HCT116 (cell line): ENCODE results near the gene CPA1. TPM values are rescaled to one million over a fixed set of nuclear protein-coding genes. Genes with fewer than 3 reads are reported as not detected.

Experiments used
- ATAC-seq: fragments of 200-7000 bp; cut with Tn5 transposase; 2 replicates; pipeline ENCODE4 v1.9.1; 2020; ENCODE audit warnings: mild to moderate bottlenecking, moderate library complexity
- BruUV-seq: library from RNA; stranded (reverse); fragments of 400-500 nt; replicated peaks from 2 replicates; lab custom pipeline; 2021; lab: Mats Ljungman, UMichigan
- CTCF ChIA-PET: fragments of 300-600 bp; sonication (Branson Sonifier 250); formaldehyde crosslinking; loops from one replicate; lab custom pipeline; 2021; ENCODE audit warnings: antibody characterized with exemption; lab: Charles Lee
- POLR2A ChIA-PET: fragments of 300-600, 350-600 bp; sonication (Branson Sonifier 250); formaldehyde crosslinking; loops from one replicate; lab custom pipeline; 2021; ENCODE audit warnings: antibody characterized with exemption; lab: Charles Lee
- RAD21 ChIA-PET, 2 experiments: fragments of 300-600 bp; sonication (Branson Sonifier 250); formaldehyde crosslinking; loops; one replicate each; lab custom pipeline; 2023; ENCODE audit warnings: low total read pairs in 2 of 2; ENCODE audit not compliant: uncharacterized antibody in 2 of 2, unreplicated experiment in 2 of 2, low non-redundant PET in 1 of 2; lab: Charles Lee
- DNase-seq: peaks from one replicate; pipeline ENCODE4 v3.0.0-alpha.2; 2010; ENCODE audit warnings: low read depth, low spot score
- H2AFZ ChIP-seq: fragments of 200-600 bp; shearing (Covaris generic), sonication (generic); 2 replicates; pipeline ENCODE4 v1.6.1; 2017; ENCODE audit warnings: low read depth, mixed run types, mixed read lengths, antibody characterized with exemption, low read length; ENCODE audit not compliant: poor library complexity, severe bottlenecking
- H3K27ac ChIP-seq: 2 replicates; pipeline ENCODE4 v1.5.1; 2012; ENCODE audit warnings: low read depth, low read length
- H3K27me3 ChIP-seq: fragments of 200-600 bp; sonication (generic); 2 replicates; pipeline ENCODE4 v1.6.1; 2016; ENCODE audit warnings: mixed run types, low read length, mixed read lengths; ENCODE audit not compliant: insufficient read depth
- H3K36me3 ChIP-seq, 2 experiments: fragments of 200-500 bp in 1 of 2; fragments of 200-600 bp in 1 of 2; sonication (Bioruptor generic) in 1 of 2; sonication (generic) in 1 of 2; 2 replicates each; pipeline versions ENCODE4 v1.5.1 to v1.6.1; 2014 to 2016; ENCODE audit warnings: low read length in 2 of 2, inconsistent platforms in 1 of 2, mixed read lengths in 1 of 2, mixed run types in 1 of 2; ENCODE audit not compliant: insufficient read depth in 2 of 2, control insufficient read depth in 1 of 2
- H3K4me1 ChIP-seq, 2 experiments: fragments of 200-600 bp in 1 of 2; sonication (generic) in 1 of 2; 2 replicates each; pipeline versions ENCODE4 v1.5.1 to v1.6.1; 2012 to 2017; ENCODE audit warnings: low read length in 2 of 2, inconsistent platforms in 1 of 2, mild to moderate bottlenecking in 1 of 2, mixed read lengths in 1 of 2, mixed run types in 1 of 2, moderate library complexity in 1 of 2; ENCODE audit not compliant: insufficient read depth in 2 of 2, control insufficient read depth in 1 of 2
- H3K4me2 ChIP-seq: fragments of 200-600 bp; sonication (generic); 2 replicates; pipeline ENCODE4 v1.6.1; 2017; ENCODE audit warnings: mixed run types, low read length, mixed read lengths
- H3K4me3 ChIP-seq, 2 experiments: fragments of 200-600 bp in 1 of 2; sonication (generic) in 1 of 2; replicated peaks in 1 of 2; 2 replicates each; pipeline ENCODE4 v1.5.1; 2011 to 2016; ENCODE audit warnings: low read length in 2 of 2, control low read depth in 1 of 2, low read depth in 1 of 2, mild to moderate bottlenecking in 1 of 2, mixed read lengths in 1 of 2, mixed run types in 1 of 2
- H3K79me2 ChIP-seq: fragments of 200-600 bp; sonication (generic); 2 replicates; pipeline ENCODE4 v1.6.1; 2017; ENCODE audit warnings: mild to moderate bottlenecking, mixed run types, low read length, moderate library complexity, mixed read lengths; ENCODE audit not compliant: insufficient read depth
- H3K9ac ChIP-seq: fragments of 200-600 bp; sonication (generic); 2 replicates; pipeline ENCODE4 v1.6.1; 2016; ENCODE audit warnings: low read length, mixed read lengths
- H3K9me2 ChIP-seq: fragments of 200-600 bp; sonication (generic), shearing (Covaris generic); 2 replicates; pipeline ENCODE4 v1.6.1; 2017; ENCODE audit warnings: mixed run types, mild to moderate bottlenecking, moderate library complexity; ENCODE audit not compliant: insufficient read depth
- H3K9me3 ChIP-seq, 2 experiments: fragments of 200-500 bp in 1 of 2; fragments of 200-600 bp in 1 of 2; sonication (Bioruptor generic) in 1 of 2; sonication (generic) in 1 of 2; 2 replicates each; pipeline ENCODE4 v1.6.1; 2014 to 2017; ENCODE audit warnings: low read length in 2 of 2, mixed read lengths in 2 of 2, inconsistent platforms in 1 of 2, low read depth in 1 of 2, mild to moderate bottlenecking in 1 of 2, mixed run types in 1 of 2, moderate library complexity in 1 of 2; ENCODE audit not compliant: control insufficient read depth in 1 of 2, insufficient read depth in 1 of 2
- H4K20me1 ChIP-seq: fragments of 200-600 bp; sonication (generic), shearing (Covaris generic); 2 replicates; pipeline ENCODE4 v1.6.1; 2017; ENCODE audit warnings: mixed run types, mild to moderate bottlenecking, moderate library complexity; ENCODE audit not compliant: insufficient read depth
- CBX3 ChIP-seq: IDR thresholded peaks from 2 replicates; pipeline ENCODE4 v1.6.1; 2012; ENCODE audit warnings: low read depth
- CEBPB ChIP-seq: IDR thresholded peaks from 2 replicates; pipeline ENCODE4 v1.6.1; 2012; ENCODE audit warnings: low read depth
- EGR1 ChIP-seq: IDR thresholded peaks from 2 replicates; pipeline ENCODE4 v1.6.1; 2012; ENCODE audit warnings: low read depth
- ELF1 ChIP-seq: IDR thresholded peaks from 2 replicates; pipeline ENCODE4 v1.6.1; 2012; ENCODE audit warnings: low read depth, borderline replicate concordance
- EZH2 ChIP-seq: fragments of 200-600 bp; sonication (generic); IDR thresholded peaks from 2 replicates; pipeline ENCODE4 v1.6.1; 2017; ENCODE audit warnings: antibody characterized with exemption, mixed run types
- EZH2phosphoT487 ChIP-seq: fragments of 200-600 bp; IDR thresholded peaks from 2 replicates; pipeline ENCODE4 v1.6.1; 2018; ENCODE audit warnings: antibody characterized with exemption, borderline replicate concordance
- FOSL1 ChIP-seq: IDR thresholded peaks from 2 replicates; pipeline ENCODE4 v1.6.1; 2012; ENCODE audit warnings: low read depth
- JUND ChIP-seq: IDR thresholded peaks from 2 replicates; pipeline ENCODE4 v1.6.1; 2012
- POLR2A ChIP-seq: IDR thresholded peaks from 2 replicates; pipeline ENCODE4 v1.7.0; 2011; ENCODE audit warnings: borderline replicate concordance; ENCODE audit not compliant: insufficient read depth, insufficient read length; ENCODE audit errors: extremely low read depth
- RAD21 ChIP-seq: IDR thresholded peaks from 2 replicates; pipeline ENCODE4 v1.6.1; 2012; ENCODE audit warnings: low read depth, mild to moderate bottlenecking
- SP1 ChIP-seq: IDR thresholded peaks from 2 replicates; pipeline ENCODE4 v1.6.1; 2012; ENCODE audit warnings: low read depth
- SRF ChIP-seq: IDR thresholded peaks from 2 replicates; pipeline ENCODE4 v1.6.1; 2012; ENCODE audit warnings: low read depth
- TCF7L2 ChIP-seq: IDR thresholded peaks from 2 replicates; pipeline ENCODE4 v1.7.0; 2011; ENCODE audit warnings: borderline replicate concordance, inconsistent platforms; ENCODE audit not compliant: insufficient read depth, insufficient read length; ENCODE audit errors: extremely low read depth
- ZBTB33 ChIP-seq: IDR thresholded peaks from 2 replicates; pipeline ENCODE4 v1.6.1; 2011; ENCODE audit warnings: mild to moderate bottlenecking, low read length, moderate library complexity; ENCODE audit not compliant: insufficient replicate concordance; ENCODE audit errors: extremely low read depth
- ZFX ChIP-seq: fragments of 450-650 bp; IDR thresholded peaks from 2 replicates; pipeline ENCODE4 v1.6.1; 2017
- ZNF274 ChIP-seq: fragments of 200-500 bp; sonication (Bioruptor generic); IDR thresholded peaks from 2 replicates; pipeline ENCODE4 v1.6.1; 2014; ENCODE audit warnings: mild to moderate bottlenecking, low read depth, low read length, inconsistent platforms
- intact Hi-C: fragments of 100-400 bp; cut with micrococcal nuclease; formaldehyde crosslinking; loops from 2 replicates; pipeline ENCODE4 v1.10.0; 2022
- total RNA-seq: library from RNA; stranded (reverse); gene quantifications from one replicate; pipeline ENCODE4 v1.2.1, GENCODE V29; 2021; ENCODE audit not compliant: unreplicated experiment
- TF ChIP-seq, protein P1 (sequence below): IDR thresholded peaks from 2 replicates; pipeline ENCODE4 v1.6.1; 2012
- TF ChIP-seq, protein P2 (sequence below): IDR thresholded peaks from 2 replicates; pipeline ENCODE4 v1.6.1; 2012

The CPA1 gene
- total RNA-seq, 1 experiment from 2014 or later = 11.9 TPM

GRCh38 chr7:130345136-130345535 is 35.2 kb upstream of the CPA1 start:
- CTCF ChIA-PET = no interaction called here

More at GRCh38 chr7:130345136-130345535, 35.2 kb upstream of the CPA1 start:
- H3K4me3 ChIP-seq = no peak overlapping the region
- ChIA-PET RAD21 (no interaction called here), POLR2A (no interaction called here)
- no peaks in the 10 kb centered on the region for H3K27me3 ChIP-seq
- H3K27ac ChIP-seq = no peak overlapping the region
- H3K36me3 ChIP-seq = no peaks in the 10 kb centered on the region
- H3K9me3 ChIP-seq = no peaks in the 10 kb centered on the region
- BruUV-seq = no TSS peak
- intact Hi-C loops = no loop called here
- H3K4me2 ChIP-seq = no peak overlapping the region
- no peak for TF ChIP-seq CBX3
- no peak for TF ChIP-seq POLR2A
- TF ChIP-seq, protein P1, sequence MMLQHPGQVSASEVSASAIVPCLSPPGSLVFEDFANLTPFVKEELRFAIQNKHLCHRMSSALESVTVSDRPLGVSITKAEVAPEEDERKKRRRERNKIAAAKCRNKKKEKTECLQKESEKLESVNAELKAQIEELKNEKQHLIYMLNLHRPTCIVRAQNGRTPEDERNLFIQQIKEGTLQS = no peak
- TF ChIP-seq EGR1 = no peak
- no peak for TF ChIP-seq ZFX
- no peak for TF ChIP-seq FOSL1
- TF ChIP-seq ZNF274 = no peak
- no peak for TF ChIP-seq ELF1
- TF ChIP-seq EZH2 = no peak
- TF ChIP-seq SP1 = no peak
- no peak for TF ChIP-seq TCF7L2
- TF ChIP-seq ZBTB33 = no peak
- TF ChIP-seq RAD21 = no peak
- no peak for TF ChIP-seq JUND
- no peak for TF ChIP-seq CEBPB
- TF ChIP-seq EZH2phosphoT487 = no peak
- no peak for TF ChIP-seq SRF
- TF ChIP-seq, protein P2, sequence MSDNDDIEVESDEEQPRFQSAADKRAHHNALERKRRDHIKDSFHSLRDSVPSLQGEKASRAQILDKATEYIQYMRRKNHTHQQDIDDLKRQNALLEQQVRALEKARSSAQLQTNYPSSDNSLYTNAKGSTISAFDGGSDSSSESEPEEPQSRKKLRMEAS = no peak
- DNase-seq (no peak), ATAC-seq (no peak)
- H3K9ac ChIP-seq = no peak overlapping the region
- no peaks in the 10 kb centered on the region for H3K79me2 ChIP-seq
- H2AFZ ChIP-seq = no peak overlapping the region
- no peaks in the 10 kb centered on the region for H3K9me2 ChIP-seq
- no peaks in the 10 kb centered on the region for H3K4me1 ChIP-seq
- no peaks in the 10 kb centered on the region for H4K20me1 ChIP-seq
